Left ventricle myocardium inferior (tissue), 1 donor: ENCODE data around the gene TLX2. TPM values are rescaled to one million over a fixed set of nuclear protein-coding genes. Genes with fewer than 3 reads are reported as not detected.

Source experiments
- DNase-seq: peaks from one replicate; pipeline ENCODE4 v3.0.0-alpha.2; 2020
- H3K27ac ChIP-seq: fragments of 200-600 bp; replicated peaks from 2 replicates; pipeline ENCODE4 v1.8.0; 2021
- H3K27me3 ChIP-seq: fragments of 200-600 bp; 2 replicates; pipeline ENCODE4 v1.8.0; 2021; ENCODE audit warnings: low read depth
- H3K36me3 ChIP-seq: fragments of 200-600 bp; 2 replicates; pipeline ENCODE4 v1.8.0; 2021
- H3K4me1 ChIP-seq: fragments of 200-600 bp; 2 replicates; pipeline ENCODE4 v1.8.0; 2021
- H3K4me3 ChIP-seq: fragments of 200-600 bp; 2 replicates; pipeline ENCODE4 v1.8.0; 2021; ENCODE audit warnings: mild to moderate bottlenecking, moderate library complexity
- H3K9me3 ChIP-seq: fragments of 200-600 bp; replicated peaks from 2 replicates; pipeline ENCODE4 v1.8.0; 2021
- CTCF ChIP-seq: fragments of 200-600 bp; IDR thresholded peaks from 2 replicates; pipeline ENCODE4 v1.8.0; 2021; ENCODE audit warnings: antibody characterized with exemption, mild to moderate bottlenecking, borderline replicate concordance
- intact Hi-C: fragments of 100-400 bp; cut with micrococcal nuclease; formaldehyde crosslinking; loops from one replicate; pipeline ENCODE4 v1.11.0; 2022
- total RNA-seq: library from RNA; stranded (reverse); fragmentation: NEBNext Ultra II Directional; extraction: Animal tissue kit (Norgen Biotek cat#: 25700); gene quantifications from one replicate; pipeline ENCODE4 v1.2.1, GENCODE V29; 2021
- donor health status: DM: no; HTN: yes; CAD: no; lungs with severe emphysema.

Gene TLX2
- total RNA-seq, 1 donor from 2014 or later: not detected

GRCh38 chr2:74495440-74495839 lies 18.8 kb upstream of the TLX2 start:
- Histone ChIP-seq H3K4me3 (no peak overlapping the region), H3K27ac (no peak overlapping the region), H3K36me3 (peaks cover 36% of the 10 kb centered on the region), H3K9me3 (no peaks in the 10 kb centered on the region), H3K27me3 (peaks cover 39% of the 10 kb centered on the region), H3K4me1 (peaks cover 29% of the 10 kb centered on the region)
- DNase-seq: no peak
- intact Hi-C loops: no loop called here
- no peak for TF ChIP-seq CTCF

- no peak for TF ChIP-seq CTCF
- Histone ChIP-seq H3K27ac (no peak overlapping the region), H3K9me3 (no peaks in the 10 kb centered on the region), H3K4me1 (peaks cover 32% of the 10 kb centered on the region), H3K36me3 (peaks cover 18% of the 10 kb centered on the region), H3K4me3 (peak overlapping the region; percentile 50), H3K27me3 (peaks cover 56% of the 10 kb centered on the region)
- intact Hi-C loops: no loop called here
- DNase-seq: no peak
Measured at GRCh38 chr2:74496997-74497776, 17.1 kb upstream of the TLX2 start.

GRCh38 chr2:74497777-74498499 lies 16.3 kb upstream of the TLX2 start:
- Histone ChIP-seq H3K4me1 (peaks cover 39% of the 10 kb centered on the region), H3K9me3 (no peaks in the 10 kb centered on the region), H3K27me3 (peaks cover 64% of the 10 kb centered on the region), H3K4me3 (peak overlapping the region; percentile 50), H3K27ac (no peak overlapping the region), H3K36me3 (peaks cover 11% of the 10 kb centered on the region)
- no peak for DNase-seq
- intact Hi-C loops: no loop called here
- no peak for TF ChIP-seq CTCF

GRCh38 chr2:74498500-74499266 lies 15.6 kb upstream of the TLX2 start:
- Histone ChIP-seq H3K4me1 (peaks cover 47% of the 10 kb centered on the region), H3K27me3 (peaks cover 71% of the 10 kb centered on the region), H3K4me3 (peak overlapping the region; percentile 50), H3K36me3 (peaks cover 4% of the 10 kb centered on the region), H3K9me3 (no peaks in the 10 kb centered on the region), H3K27ac (no peak overlapping the region)
- no peak for TF ChIP-seq CTCF
- no peak for DNase-seq
- intact Hi-C loops: no loop called here

- no peaks in the 10 kb centered on the region for H3K9me3 ChIP-seq
- H3K27me3 ChIP-seq: peaks cover 78% of the 10 kb centered on the region
- DNase-seq: no peak
- intact Hi-C loops: no loop called here
- H3K27ac ChIP-seq: no peak within 1 kb of the TSS
- TF ChIP-seq CTCF: no peak
- H3K4me1 ChIP-seq: peaks cover 54% of the 10 kb centered on the region
- peak within 1 kb of the TSS; percentile 50 for H3K4me3 ChIP-seq
- H3K36me3 ChIP-seq: peaks cover 2% of the 10 kb centered on the region
Measured at GRCh38 chr2:74499267-74499939, 14.8 kb upstream of the TLX2 start, which contains the start of gene LBX2. LBX2 (minus strand) TSS chr2:74499603; CDS start chr2:74499537, 66 bp downstream.
